Smooth muscle cell (in vitro differentiated cells): Measurements from ENCODE around the gene RSBN1L. TPM values are rescaled to one million over a fixed set of nuclear protein-coding genes. Genes with fewer than 3 reads are reported as not detected.

ENCODE experiments used
- DNase-seq: peaks from one replicate; lab custom pipeline; 2025; ENCODE audit not compliant: unreplicated experiment; lab: John Stamatoyannopoulos, UW
- H2AFZ ChIP-seq: fragments of 200-600 bp; sonication (generic); 2 replicates; pipeline ENCODE4 v1.6.0; 2016; ENCODE audit warnings: antibody characterized with exemption, low read depth, mild to moderate bottlenecking
- H3F3A ChIP-seq: fragments of 200-600 bp; sonication (generic); 2 replicates; pipeline ENCODE4 v1.6.0; 2017; ENCODE audit warnings: antibody characterized with exemption, low read depth
- H3K27ac ChIP-seq: fragments of 200-600 bp; sonication (generic); 2 replicates; pipeline ENCODE4 v1.5.1; 2016; ENCODE audit warnings: low read depth, mild to moderate bottlenecking
- H3K27me3 ChIP-seq: fragments of 200-600 bp; sonication (generic); 2 replicates; pipeline ENCODE4 v1.6.1; 2016; ENCODE audit warnings: low read depth, mild to moderate bottlenecking
- H3K36me3 ChIP-seq: fragments of 200-600 bp; sonication (generic); 2 replicates; pipeline ENCODE4 v1.5.1; 2016; ENCODE audit warnings: low read depth
- H3K4me1 ChIP-seq: fragments of 200-600 bp; sonication (generic); 2 replicates; pipeline ENCODE4 v1.5.1; 2016; ENCODE audit warnings: low read depth
- H3K4me2 ChIP-seq: fragments of 200-600 bp; sonication (generic); 2 replicates; pipeline ENCODE4 v1.6.0; 2016; ENCODE audit warnings: mild to moderate bottlenecking
- H3K4me3 ChIP-seq: fragments of 200-600 bp; sonication (generic); 2 replicates; pipeline ENCODE4 v1.5.1; 2016; ENCODE audit warnings: mild to moderate bottlenecking
- H3K79me2 ChIP-seq: fragments of 200-600 bp; sonication (generic); 2 replicates; pipeline ENCODE4 v1.6.0; 2016; ENCODE audit warnings: low read depth, mild to moderate bottlenecking
- H3K9ac ChIP-seq: fragments of 200-600 bp; sonication (generic); 2 replicates; pipeline ENCODE4 v1.6.0; 2016; ENCODE audit warnings: low read depth
- H3K9me3 ChIP-seq: fragments of 200-600 bp; sonication (generic); replicated peaks from 2 replicates; pipeline ENCODE4 v1.5.1; 2016; ENCODE audit warnings: low read depth
- H4K20me1 ChIP-seq: fragments of 200-600 bp; sonication (generic); 2 replicates; pipeline ENCODE4 v1.6.0; 2016; ENCODE audit warnings: low read depth
- CTCF ChIP-seq: fragments of 200-600 bp; sonication (generic); IDR thresholded peaks from 2 replicates; pipeline ENCODE4 v1.5.1; 2017; ENCODE audit warnings: borderline replicate concordance, mild to moderate bottlenecking, antibody characterized with exemption; ENCODE audit not compliant: insufficient read depth, poor library complexity, severe bottlenecking
- WGBS: methylation state at CpG from one replicate; pipeline ENCODE4 v1.1.7; 2016; ENCODE audit warnings: low lambda C conversion rate; 5-methylcytosine and 5-hydroxymethylcytosine counted together
- polyA plus RNA-seq: library from polyadenylated mRNA; unstranded; fragments of >200 nt; fragmentation: Nextera tagmentation; extraction: Ambion mirVana; gene quantifications from 2 replicates; pipeline ENCODE4 v1.2.1, GENCODE V29; 2016
- total RNA-seq: library from RNA; depleted of rRNA; stranded (reverse); fragments of >200 nt; gene quantifications from 2 replicates; pipeline ENCODE4 v1.2.3, GENCODE V29; 2014

The RSBN1L gene
- total and polyA plus RNA-seq, 2 experiments from 2014 or later: 3.8 to 26.2 TPM

- no peaks in the 10 kb centered on the region for H3F3A ChIP-seq
- WGBS: 99% methylated on average over 6 of the region's 6 CpGs
- no peaks in the 10 kb centered on the region for H3K36me3 ChIP-seq
- DNase-seq: no peak
- no peak overlapping the region for H3K4me3 ChIP-seq
- no peak overlapping the region for H3K27ac ChIP-seq
- no peak overlapping the region for H3K4me2 ChIP-seq
- H3K9ac ChIP-seq: no peak overlapping the region
- peaks cover 54% of the 10 kb centered on the region for H3K79me2 ChIP-seq
- TF ChIP-seq CTCF: no peak
- H2AFZ ChIP-seq: no peak overlapping the region
- no peaks in the 10 kb centered on the region for H3K9me3 ChIP-seq
- H3K4me1 ChIP-seq: no peaks in the 10 kb centered on the region
- H3K27me3 ChIP-seq: no peaks in the 10 kb centered on the region
- peaks cover 8% of the 10 kb centered on the region for H4K20me1 ChIP-seq
Measured at GRCh38 chr7:77746164-77746823, 50.0 kb downstream of the RSBN1L start.

DNA sequence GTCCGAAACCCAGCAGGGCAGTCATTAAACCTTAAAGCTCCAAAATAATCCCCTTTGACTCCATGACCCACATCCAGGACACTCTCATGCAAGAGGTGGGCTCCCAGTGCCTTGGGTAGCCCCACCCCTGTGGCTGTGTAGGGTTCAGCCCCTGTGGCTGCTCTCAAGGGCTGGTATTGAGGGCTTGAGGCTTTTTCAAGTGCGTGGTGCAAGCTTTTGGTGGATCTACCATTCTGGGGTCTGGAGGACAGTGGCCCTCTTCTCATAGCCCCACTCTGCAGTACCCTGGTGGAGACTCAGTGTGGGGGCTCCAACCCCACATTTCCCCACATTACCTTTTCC is 50.5 kb downstream of the RSBN1L start:
- 100% methylated on average over 2 of the region's 2 CpGs for WGBS
- Histone ChIP-seq H3K9me3 (no peaks in the 10 kb centered on the region), H3K4me3 (no peak overlapping the region), H3K27ac (no peak overlapping the region), H3K9ac (no peak overlapping the region), H3K4me1 (no peaks in the 10 kb centered on the region), H3F3A (no peaks in the 10 kb centered on the region), H3K36me3 (no peaks in the 10 kb centered on the region), H3K4me2 (no peak overlapping the region), H4K20me1 (peaks cover 8% of the 10 kb centered on the region), H3K79me2 (peaks cover 54% of the 10 kb centered on the region), H3K27me3 (no peaks in the 10 kb centered on the region), H2AFZ (no peak overlapping the region)
- DNase-seq: no peak
- no peak for TF ChIP-seq CTCF

DNA sequence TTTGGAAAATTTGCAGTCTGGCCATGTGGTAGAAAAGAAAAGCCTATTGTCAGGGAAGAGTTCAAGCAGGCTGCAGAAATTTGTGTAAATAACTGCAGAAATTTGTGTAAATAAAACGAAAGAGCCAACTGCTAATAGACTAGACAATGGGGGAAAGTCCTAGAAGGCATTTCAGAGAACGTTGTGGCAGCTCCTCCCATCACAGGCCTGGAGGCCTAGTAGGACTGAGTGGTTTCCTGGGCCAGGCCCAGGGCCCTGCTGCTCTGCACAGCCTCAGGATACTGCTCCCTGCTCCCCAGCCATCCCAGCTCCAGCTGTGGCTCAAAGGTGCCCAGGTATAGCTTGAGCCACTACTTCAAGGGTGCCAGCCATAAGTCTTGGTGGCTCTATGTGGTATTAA is 50.9 kb downstream of the RSBN1L start:
- Histone ChIP-seq H3K27me3 (no peaks in the 10 kb centered on the region), H3K9me3 (no peaks in the 10 kb centered on the region), H3K79me2 (peaks cover 56% of the 10 kb centered on the region), H3K4me3 (no peak overlapping the region), H3K4me2 (no peak overlapping the region), H2AFZ (no peak overlapping the region), H3K27ac (no peak overlapping the region), H3K9ac (no peak overlapping the region), H4K20me1 (peaks cover 8% of the 10 kb centered on the region), H3K4me1 (no peaks in the 10 kb centered on the region), H3K36me3 (no peaks in the 10 kb centered on the region), H3F3A (no peaks in the 10 kb centered on the region)
- no peak for DNase-seq
- no peak for TF ChIP-seq CTCF
- WGBS: 82% methylated on average over 2 of the region's 2 CpGs

GRCh38 chr7:77747718-77748117 is 51.5 kb downstream of the RSBN1L start:
- Histone ChIP-seq H4K20me1 (peaks cover 8% of the 10 kb centered on the region), H3K4me2 (no peak overlapping the region), H3K27me3 (no peaks in the 10 kb centered on the region), H3K4me3 (no peak overlapping the region), H3K4me1 (no peaks in the 10 kb centered on the region), H3K36me3 (no peaks in the 10 kb centered on the region), H2AFZ (no peak overlapping the region), H3F3A (no peaks in the 10 kb centered on the region), H3K27ac (no peak overlapping the region), H3K79me2 (peaks cover 61% of the 10 kb centered on the region), H3K9ac (no peak overlapping the region), H3K9me3 (no peaks in the 10 kb centered on the region)
- TF ChIP-seq CTCF: no peak
- DNase-seq: no peak
- WGBS: 100% methylated on average over 1 of the region's 1 CpG
